ENCODE data around the gene CFAP299.

CFAP299 gene

DNA sequence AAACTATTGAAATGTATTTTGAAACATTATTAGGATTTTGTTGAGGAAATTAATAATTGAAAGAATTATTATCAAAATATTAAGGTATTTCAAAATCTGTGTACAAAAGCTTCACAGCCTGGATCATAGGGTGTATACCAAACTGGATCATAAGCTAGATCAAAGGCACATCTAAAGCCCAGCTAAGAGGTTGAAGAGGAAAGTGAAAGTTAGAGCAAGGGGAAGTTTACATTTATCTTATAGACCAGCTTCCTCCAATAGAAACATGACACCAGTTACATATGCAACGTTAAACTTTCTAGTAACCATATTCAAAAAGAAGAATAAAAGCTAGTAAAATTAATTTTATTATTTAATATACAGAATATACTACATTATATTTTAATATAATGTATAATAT, 467.8 kb downstream of the CFAP299 start:
- Histone ChIP-seq H2AK5ac (ENCODE audit: low read length) (no peak overlapping the region), H4K5ac (ENCODE audit: low read length) (no peak overlapping the region), H3K36me3 (ENCODE audit: control insufficient read depth, insufficient read depth, low read length) (no peaks in the 10 kb centered on the region), H2BK120ac (ENCODE audit: low read depth, low read length) (no peak overlapping the region), H4K8ac (ENCODE audit: low read depth, low read length) (no peak overlapping the region), H3K23ac (ENCODE audit: low read length) (no peak overlapping the region), H3K4me1 (ENCODE audit: control insufficient read depth, low read depth, low read length) (no peaks in the 10 kb centered on the region), H2BK15ac (replicated peaks; ENCODE audit: low read depth) (no peak overlapping the region), H3K56ac (ENCODE audit: low read length) (no peak overlapping the region), H3K4me2 (ENCODE audit: low read length) (no peak overlapping the region), H3K79me2 (ENCODE audit: control insufficient read depth, insufficient read depth, low read length) (no peaks in the 10 kb centered on the region), H2BK5ac (ENCODE audit: low read length) (no peak overlapping the region), H3K79me1 (ENCODE audit: low read length) (no peaks in the 10 kb centered on the region), H3K18ac (ENCODE audit: low read length) (no peak overlapping the region), H3K9ac (ENCODE audit: low read length) (no peak overlapping the region), H3K27me3 (ENCODE audit: insufficient read depth, low read length, poor library complexity) (no peaks in the 10 kb centered on the region), H3K27ac (ENCODE audit: low read depth, low read length) (no peak overlapping the region), H3K4me3 (ENCODE audit: low read length) (no peak overlapping the region), H3K4ac (ENCODE audit: low read depth, low read length) (no peak overlapping the region)
- no CpG with 5 or more reads among the region's 1 CpG for WGBS (ENCODE audit: extremely low coverage, insufficient coverage, low lambda C conversion rate)
- no peak for DNase-seq

DNA sequence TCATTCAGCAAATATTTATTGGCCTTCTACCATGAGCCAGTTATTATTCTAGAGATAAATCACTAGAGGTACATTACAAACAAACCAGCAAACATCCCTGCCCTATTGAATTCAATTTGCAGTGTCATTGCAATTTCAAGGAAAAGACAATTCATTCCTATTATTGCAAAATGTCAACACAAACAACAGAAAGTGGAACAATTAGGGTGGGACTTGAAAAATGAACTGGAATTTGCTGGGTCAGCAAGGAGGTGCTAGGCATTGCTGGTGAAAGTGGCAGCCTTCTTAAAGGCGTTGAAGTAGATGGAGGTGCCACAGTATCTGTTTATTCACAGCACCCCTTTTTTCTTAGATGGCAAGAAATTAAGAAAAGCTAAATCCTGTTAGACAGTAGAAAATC, 470.9 kb downstream of the CFAP299 start:
- Histone ChIP-seq H3K27ac (ENCODE audit: low read depth, low read length) (no peak overlapping the region), H2BK120ac (ENCODE audit: low read depth, low read length) (no peak overlapping the region), H2BK15ac (replicated peaks; ENCODE audit: low read depth) (no peak overlapping the region), H3K4me1 (ENCODE audit: control insufficient read depth, low read depth, low read length) (no peaks in the 10 kb centered on the region), H3K79me1 (ENCODE audit: low read length) (no peaks in the 10 kb centered on the region), H2BK5ac (ENCODE audit: low read length) (no peak overlapping the region), H3K23ac (ENCODE audit: low read length) (no peak overlapping the region), H3K56ac (ENCODE audit: low read length) (no peak overlapping the region), H4K5ac (ENCODE audit: low read length) (no peak overlapping the region), H2AK5ac (ENCODE audit: low read length) (no peak overlapping the region), H3K18ac (ENCODE audit: low read length) (no peak overlapping the region), H3K4ac (ENCODE audit: low read depth, low read length) (no peak overlapping the region), H3K4me2 (ENCODE audit: low read length) (no peak overlapping the region), H3K4me3 (ENCODE audit: low read length) (no peak overlapping the region), H4K8ac (ENCODE audit: low read depth, low read length) (no peak overlapping the region), H3K9ac (ENCODE audit: low read length) (no peak overlapping the region), H3K36me3 (ENCODE audit: control insufficient read depth, insufficient read depth, low read length) (no peaks in the 10 kb centered on the region), H3K79me2 (ENCODE audit: control insufficient read depth, insufficient read depth, low read length) (no peaks in the 10 kb centered on the region), H3K27me3 (ENCODE audit: insufficient read depth, low read length, poor library complexity) (no peaks in the 10 kb centered on the region)
- no peak for DNase-seq
- no CpG with 5 or more reads among the region's 1 CpG for WGBS (ENCODE audit: extremely low coverage, insufficient coverage, low lambda C conversion rate)

DNA sequence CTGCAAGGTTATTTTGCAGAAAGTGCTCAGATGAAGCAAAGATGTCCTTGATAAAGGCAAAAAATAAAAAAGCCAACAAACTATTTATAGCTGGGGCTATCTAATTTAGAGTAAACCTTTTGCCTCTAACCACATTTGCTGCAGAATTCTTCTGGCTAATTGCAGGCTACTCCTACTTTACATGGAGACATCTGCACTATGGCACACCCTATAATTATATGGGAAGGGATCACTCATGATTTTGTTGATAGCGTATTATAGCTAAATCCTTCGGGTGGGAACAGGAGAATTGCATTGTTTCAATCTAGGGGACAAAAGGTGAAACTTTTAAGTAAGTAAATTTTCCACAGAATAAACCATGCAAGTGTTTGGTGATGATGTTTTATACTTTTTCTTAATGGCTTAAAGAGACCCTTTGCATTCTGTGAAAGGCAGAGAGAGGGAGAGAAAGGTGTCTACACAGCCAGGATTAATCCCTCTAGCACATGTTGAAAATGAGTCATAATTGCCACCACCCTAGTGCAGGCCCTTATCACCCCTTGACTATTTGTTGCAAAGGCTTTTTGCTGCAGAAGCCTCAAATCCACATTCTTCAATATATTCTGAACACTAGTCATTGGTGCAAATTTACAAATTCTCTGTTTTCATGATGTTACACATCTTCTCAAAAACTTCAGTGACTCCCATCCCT, 473.7 kb downstream of the CFAP299 start:
- no peak overlapping the region for H3K9ac ChIP-seq (ENCODE audit: low read length)
- no peak overlapping the region for H2AK5ac ChIP-seq (ENCODE audit: low read length)
- no peak overlapping the region for H3K23ac ChIP-seq (ENCODE audit: low read length)
- no peaks in the 10 kb centered on the region for H3K79me2 ChIP-seq (ENCODE audit: control insufficient read depth, insufficient read depth, low read length)
- no peak overlapping the region for H2BK120ac ChIP-seq (ENCODE audit: low read depth, low read length)
- H3K79me1 ChIP-seq (ENCODE audit: low read length), result no peaks in the 10 kb centered on the region
- no peaks in the 10 kb centered on the region for H3K4me1 ChIP-seq (ENCODE audit: control insufficient read depth, low read depth, low read length)
- H3K4ac ChIP-seq (ENCODE audit: low read depth, low read length), result no peak overlapping the region
- H2BK5ac ChIP-seq (ENCODE audit: low read length), result no peak overlapping the region
- no peaks in the 10 kb centered on the region for H3K27me3 ChIP-seq (ENCODE audit: insufficient read depth, low read length, poor library complexity)
- no peak overlapping the region for H3K27ac ChIP-seq (ENCODE audit: low read depth, low read length)
- H3K18ac ChIP-seq (ENCODE audit: low read length), result no peak overlapping the region
- DNase-seq, result no peak
- WGBS (ENCODE audit: extremely low coverage, insufficient coverage, low lambda C conversion rate), result no CpG with 5 or more reads among the region's 2 CpGs
- H3K4me2 ChIP-seq (ENCODE audit: low read length), result no peak overlapping the region
- no peak overlapping the region for H4K8ac ChIP-seq (ENCODE audit: low read depth, low read length)
- H4K5ac ChIP-seq (ENCODE audit: low read length), result no peak overlapping the region
- no peaks in the 10 kb centered on the region for H3K36me3 ChIP-seq (ENCODE audit: control insufficient read depth, insufficient read depth, low read length)
- no peak overlapping the region for H3K56ac ChIP-seq (ENCODE audit: low read length)
- no peak overlapping the region for H2BK15ac ChIP-seq (replicated peaks; ENCODE audit: low read depth)
- H3K4me3 ChIP-seq (ENCODE audit: low read length), result no peak overlapping the region

DNA sequence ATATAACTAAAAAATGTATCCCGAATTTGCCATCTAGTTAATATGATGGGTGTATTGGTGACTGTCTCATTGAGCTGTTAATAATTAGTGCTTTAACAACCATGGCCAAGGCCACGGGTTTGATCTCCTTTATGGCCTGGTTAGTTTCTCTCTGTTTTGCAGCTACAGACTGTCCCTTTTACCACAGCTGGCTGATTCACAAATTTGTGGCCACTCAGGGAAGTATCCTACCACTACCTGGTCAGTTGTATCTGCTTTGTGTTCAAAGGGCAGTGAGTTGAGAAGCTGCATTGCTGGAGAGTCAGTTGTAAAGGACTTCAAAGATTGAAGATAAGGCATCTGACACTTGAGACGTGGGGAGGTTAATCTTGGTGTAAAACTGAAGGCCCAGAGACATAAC, 475.9 kb downstream of the CFAP299 start:
- no peaks in the 10 kb centered on the region for H3K36me3 ChIP-seq (ENCODE audit: control insufficient read depth, insufficient read depth, low read length)
- H3K79me1 ChIP-seq (ENCODE audit: low read length), result no peaks in the 10 kb centered on the region
- no peak overlapping the region for H2BK5ac ChIP-seq (ENCODE audit: low read length)
- no peak overlapping the region for H2BK120ac ChIP-seq (ENCODE audit: low read depth, low read length)
- H3K4me1 ChIP-seq (ENCODE audit: control insufficient read depth, low read depth, low read length), result no peaks in the 10 kb centered on the region
- no peak overlapping the region for H4K5ac ChIP-seq (ENCODE audit: low read length)
- no peak overlapping the region for H3K23ac ChIP-seq (ENCODE audit: low read length)
- H2AK5ac ChIP-seq (ENCODE audit: low read length), result no peak overlapping the region
- no peak overlapping the region for H3K4me3 ChIP-seq (ENCODE audit: low read length)
- no peak overlapping the region for H3K56ac ChIP-seq (ENCODE audit: low read length)
- no peak overlapping the region for H2BK15ac ChIP-seq (replicated peaks; ENCODE audit: low read depth)
- H3K9ac ChIP-seq (ENCODE audit: low read length), result no peak overlapping the region
- WGBS (ENCODE audit: extremely low coverage, insufficient coverage, low lambda C conversion rate), result no CpG with 5 or more reads among the region's 3 CpGs
- no peaks in the 10 kb centered on the region for H3K79me2 ChIP-seq (ENCODE audit: control insufficient read depth, insufficient read depth, low read length)
- DNase-seq, result no peak
- no peak overlapping the region for H3K18ac ChIP-seq (ENCODE audit: low read length)
- no peak overlapping the region for H3K4me2 ChIP-seq (ENCODE audit: low read length)
- H4K8ac ChIP-seq (ENCODE audit: low read depth, low read length), result no peak overlapping the region
- no peak overlapping the region for H3K4ac ChIP-seq (ENCODE audit: low read depth, low read length)
- H3K27ac ChIP-seq (ENCODE audit: low read depth, low read length), result no peak overlapping the region
- no peaks in the 10 kb centered on the region for H3K27me3 ChIP-seq (ENCODE audit: insufficient read depth, low read length, poor library complexity)

DNA sequence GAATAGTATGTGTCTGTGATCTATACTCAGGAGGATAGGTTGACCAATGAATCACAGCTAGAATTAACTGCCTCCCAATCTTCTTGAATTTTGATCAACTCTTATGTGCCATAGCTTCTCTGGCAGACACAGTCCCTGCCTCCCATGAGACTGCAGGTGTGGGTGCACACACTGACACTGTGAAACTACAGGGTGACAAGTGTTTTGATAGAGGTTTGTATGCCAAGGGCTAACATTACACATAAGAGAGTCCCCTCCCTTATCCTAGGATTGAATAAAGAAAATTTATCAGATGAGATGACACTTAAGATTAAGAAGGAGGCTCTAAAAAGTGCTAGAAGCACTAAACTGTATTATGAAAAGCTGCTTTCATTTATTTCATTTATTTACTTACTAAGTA, 476.6 kb downstream of the CFAP299 start:
- H3K23ac ChIP-seq (ENCODE audit: low read length), result no peak overlapping the region
- H3K79me2 ChIP-seq (ENCODE audit: control insufficient read depth, insufficient read depth, low read length), result no peaks in the 10 kb centered on the region
- H3K4ac ChIP-seq (ENCODE audit: low read depth, low read length), result no peak overlapping the region
- no peaks in the 10 kb centered on the region for H3K27me3 ChIP-seq (ENCODE audit: insufficient read depth, low read length, poor library complexity)
- no peaks in the 10 kb centered on the region for H3K36me3 ChIP-seq (ENCODE audit: control insufficient read depth, insufficient read depth, low read length)
- no peak overlapping the region for H3K4me2 ChIP-seq (ENCODE audit: low read length)
- H3K27ac ChIP-seq (ENCODE audit: low read depth, low read length), result no peak overlapping the region
- H3K9ac ChIP-seq (ENCODE audit: low read length), result no peak overlapping the region
- no peak overlapping the region for H2BK120ac ChIP-seq (ENCODE audit: low read depth, low read length)
- H4K8ac ChIP-seq (ENCODE audit: low read depth, low read length), result no peak overlapping the region
- H3K79me1 ChIP-seq (ENCODE audit: low read length), result no peaks in the 10 kb centered on the region
- no peak overlapping the region for H2BK5ac ChIP-seq (ENCODE audit: low read length)
- H3K56ac ChIP-seq (ENCODE audit: low read length), result no peak overlapping the region
- H2AK5ac ChIP-seq (ENCODE audit: low read length), result no peak overlapping the region
- H4K5ac ChIP-seq (ENCODE audit: low read length), result no peak overlapping the region
- DNase-seq, result no peak
- no peaks in the 10 kb centered on the region for H3K4me1 ChIP-seq (ENCODE audit: control insufficient read depth, low read depth, low read length)
- no peak overlapping the region for H3K18ac ChIP-seq (ENCODE audit: low read length)
- no peak overlapping the region for H3K4me3 ChIP-seq (ENCODE audit: low read length)
- no peak overlapping the region for H2BK15ac ChIP-seq (replicated peaks; ENCODE audit: low read depth)

DNA sequence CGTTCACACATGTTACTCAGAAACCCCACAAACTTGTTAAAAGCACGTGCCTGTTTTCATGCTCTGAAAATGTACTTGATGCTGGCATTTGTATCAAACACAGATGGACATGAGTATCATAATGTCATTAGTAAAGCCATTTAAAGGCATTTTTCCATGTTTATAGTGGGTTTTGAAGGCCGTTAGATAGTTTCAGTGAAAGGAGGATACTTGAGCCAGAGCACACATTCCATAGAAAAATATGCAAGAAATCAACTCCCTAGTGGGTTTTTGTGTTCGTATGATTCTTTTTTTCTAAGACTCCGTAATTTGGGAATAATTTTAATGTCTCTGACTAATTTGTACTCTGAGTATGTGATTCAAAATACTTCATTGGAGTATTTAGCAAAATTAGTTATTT, 478.7 kb downstream of the CFAP299 start:
- no peak overlapping the region for H3K9ac ChIP-seq (ENCODE audit: low read length)
- no peak overlapping the region for H3K18ac ChIP-seq (ENCODE audit: low read length)

More for the DNA sequence above, 478.7 kb downstream of the CFAP299 start:
- H3K4me2 ChIP-seq (ENCODE audit: low read length), result no peak overlapping the region
- no CpG with 5 or more reads among the region's 5 CpGs for WGBS (ENCODE audit: extremely low coverage, insufficient coverage, low lambda C conversion rate)
- DNase-seq, result no peak
- H3K79me2 ChIP-seq (ENCODE audit: control insufficient read depth, insufficient read depth, low read length), result no peaks in the 10 kb centered on the region
- H2BK15ac ChIP-seq (replicated peaks; ENCODE audit: low read depth), result no peak overlapping the region
- no peak overlapping the region for H3K56ac ChIP-seq (ENCODE audit: low read length)
- no peak overlapping the region for H4K8ac ChIP-seq (ENCODE audit: low read depth, low read length)
- H3K4me3 ChIP-seq (ENCODE audit: low read length), result no peak overlapping the region
- no peaks in the 10 kb centered on the region for H3K27me3 ChIP-seq (ENCODE audit: insufficient read depth, low read length, poor library complexity)
- no peak overlapping the region for H3K4ac ChIP-seq (ENCODE audit: low read depth, low read length)
- no peak overlapping the region for H2BK5ac ChIP-seq (ENCODE audit: low read length)
- H3K27ac ChIP-seq (ENCODE audit: low read depth, low read length), result no peak overlapping the region
- no peak overlapping the region for H2BK120ac ChIP-seq (ENCODE audit: low read depth, low read length)
- H3K4me1 ChIP-seq (ENCODE audit: control insufficient read depth, low read depth, low read length), result no peaks in the 10 kb centered on the region
- no peaks in the 10 kb centered on the region for H3K36me3 ChIP-seq (ENCODE audit: control insufficient read depth, insufficient read depth, low read length)
- H3K23ac ChIP-seq (ENCODE audit: low read length), result no peak overlapping the region
- H3K79me1 ChIP-seq (ENCODE audit: low read length), result no peaks in the 10 kb centered on the region
- H2AK5ac ChIP-seq (ENCODE audit: low read length), result no peak overlapping the region
- no peak overlapping the region for H4K5ac ChIP-seq (ENCODE audit: low read length)

Data from mesendoderm (in vitro differentiated cells).